Brain microvascular endothelial cell (primary cell): ENCODE data around the gene STRN.
"Not testable (repeated sequence)": the region's sequence is repeated elsewhere in the genome, so short reads cannot be mapped to it uniquely, and the experiment has no call there.

Source experiments
- DNase-seq: peaks from one replicate; pipeline ENCODE4 v3.0.0-alpha.2; 2020
- H3K27ac ChIP-seq: fragments of 250-450 bp; sonication (Bioruptor Pico); 2 replicates; pipeline ENCODE4 v1.5.1; 2020; ENCODE audit warnings: mild to moderate bottlenecking, moderate library complexity
- H3K27me3 ChIP-seq: fragments of 250-450 bp; sonication (Bioruptor Pico); replicated peaks from 2 replicates; pipeline ENCODE4 v1.5.1; 2020; ENCODE audit warnings: mild to moderate bottlenecking
- H3K36me3 ChIP-seq: fragments of 250-450 bp; sonication (Bioruptor Pico); replicated peaks from 2 replicates; pipeline ENCODE4 v1.5.1; 2020; ENCODE audit warnings: mild to moderate bottlenecking
- H3K4me3 ChIP-seq: 2 replicates; pipeline ENCODE4 v1.5.1; 2011; ENCODE audit warnings: low read depth, mild to moderate bottlenecking, control low read depth, low read length, moderate library complexity
- CTCF ChIP-seq: IDR thresholded peaks from 2 replicates; pipeline ENCODE4 v1.5.1; 2011; ENCODE audit warnings: low read depth, mild to moderate bottlenecking, moderate library complexity, low read length, control low read depth, inconsistent platforms; ENCODE audit errors: missing control alignments
- in situ Hi-C: cut with HindIII; loops from 2 replicates; pipeline ENCODE4 v1.10.0; 2017; ENCODE audit warnings: low sequenced_read_pairs, low pct_ligation_motif_present

Gene STRN

GRCh38 chr2:36843838-36844237, 122.5 kb downstream of the STRN start:
- no peak overlapping the region for H3K27ac ChIP-seq
- H3K36me3 ChIP-seq = no peaks in the 10 kb centered on the region
- in situ Hi-C loops = no loop called here
- H3K27me3 ChIP-seq = no peaks in the 10 kb centered on the region
- no peak for DNase-seq
- no peak overlapping the region for H3K4me3 ChIP-seq
- no peak for TF ChIP-seq CTCF

- Histone ChIP-seq H3K27ac (no peak overlapping the region), H3K27me3 (no peaks in the 10 kb centered on the region), H3K4me3 (no peak overlapping the region), H3K36me3 (no peaks in the 10 kb centered on the region)
- TF ChIP-seq CTCF = no peak
- DNase-seq = no peak
- in situ Hi-C loops = no loop called here
Observed at GRCh38 chr2:36839976-36840617, 126.2 kb downstream of the STRN start.

GRCh38 chr2:36834731-36835524, 131.4 kb downstream of the STRN start:
- no peak for TF ChIP-seq CTCF
- no peak for DNase-seq
- no peak overlapping the region for H3K4me3 ChIP-seq
- no peaks in the 10 kb centered on the region for H3K36me3 ChIP-seq
- H3K27me3 ChIP-seq = no peaks in the 10 kb centered on the region
- no peak overlapping the region for H3K27ac ChIP-seq
- in situ Hi-C loops = no loop called here

- no peaks in the 10 kb centered on the region for H3K36me3 ChIP-seq
- no peaks in the 10 kb centered on the region for H3K27me3 ChIP-seq
- no peak for TF ChIP-seq CTCF
- in situ Hi-C loops = no loop called here
- DNase-seq = no peak
- H3K27ac ChIP-seq = no peak overlapping the region
- no peak overlapping the region for H3K4me3 ChIP-seq
Observed at GRCh38 chr2:36834203-36834602, 132.1 kb downstream of the STRN start.

GRCh38 chr2:36831185-36831584, 135.2 kb downstream of the STRN start:
- no peak for TF ChIP-seq CTCF

GRCh38 chr2:36824683-36825082, 141.7 kb downstream of the STRN start:
- H3K27me3 ChIP-seq, H3K4me3 ChIP-seq, H3K27ac ChIP-seq, DNase-seq, in situ Hi-C loops, H3K36me3 ChIP-seq: not testable (repeated sequence)

More at GRCh38 chr2:36831185-36831584, 135.2 kb downstream of the STRN start:
- no peak overlapping the region for H3K27ac ChIP-seq
- H3K4me3 ChIP-seq = no peak overlapping the region
- in situ Hi-C loops = no loop called here
- H3K36me3 ChIP-seq = no peaks in the 10 kb centered on the region
- H3K27me3 ChIP-seq = no peaks in the 10 kb centered on the region
- no peak for DNase-seq
